Measurements from ENCODE around the gene GRB7. TPM values are rescaled to one million over a fixed set of nuclear protein-coding genes. Genes with fewer than 3 reads are reported as not detected.

GRB7 gene
- total and polyA plus RNA-seq, 10 of the 15 experiments (the other 5 are each of a cell fraction or from before 2014, with no cell fraction given): 0.05 to 0.34 (median 0.19) TPM; not detected in 4

DNA sequence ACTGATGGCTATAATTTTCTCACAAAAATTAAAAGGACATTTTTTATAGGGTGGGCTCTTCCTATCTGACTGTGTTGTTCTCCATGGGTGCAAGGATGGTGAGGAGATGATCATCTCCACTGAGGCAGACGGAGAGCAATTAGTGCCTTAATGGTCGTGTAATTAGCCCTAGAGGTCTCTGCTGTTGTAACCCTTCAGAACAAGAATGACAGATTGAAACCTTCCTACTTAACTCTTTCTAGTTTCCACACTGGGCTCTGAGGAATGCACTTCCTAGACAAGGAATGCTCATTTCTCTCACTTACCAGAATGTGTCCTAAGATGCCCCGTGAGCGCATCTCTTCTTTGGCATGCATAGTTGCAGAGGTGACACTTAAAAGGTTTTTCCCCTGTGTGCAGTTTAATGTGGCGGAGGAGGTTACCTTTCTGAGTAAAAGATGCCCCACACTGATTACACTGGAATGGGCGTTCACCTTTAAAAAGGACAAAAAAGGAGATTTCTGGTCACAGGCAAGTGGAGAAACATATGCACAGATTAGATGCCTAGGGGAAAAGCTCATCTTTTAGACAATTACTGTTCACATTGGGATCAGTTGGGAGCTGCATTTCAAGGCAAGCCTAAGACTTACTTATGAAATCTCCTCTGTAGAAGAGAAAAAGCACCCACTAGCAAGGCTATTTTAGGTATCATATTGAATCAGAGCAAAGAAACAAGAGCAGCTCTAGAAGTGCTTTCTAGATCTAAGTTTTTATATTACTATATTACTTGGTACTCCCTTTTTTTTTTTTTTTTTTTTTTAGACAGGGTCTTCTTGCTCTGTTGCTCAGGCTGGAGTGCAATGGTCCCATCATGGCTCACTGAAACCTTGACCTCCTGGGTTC, 53.6 kb downstream of the GRB7 start (continued):
- TF ChIP-seq, protein P1, sequence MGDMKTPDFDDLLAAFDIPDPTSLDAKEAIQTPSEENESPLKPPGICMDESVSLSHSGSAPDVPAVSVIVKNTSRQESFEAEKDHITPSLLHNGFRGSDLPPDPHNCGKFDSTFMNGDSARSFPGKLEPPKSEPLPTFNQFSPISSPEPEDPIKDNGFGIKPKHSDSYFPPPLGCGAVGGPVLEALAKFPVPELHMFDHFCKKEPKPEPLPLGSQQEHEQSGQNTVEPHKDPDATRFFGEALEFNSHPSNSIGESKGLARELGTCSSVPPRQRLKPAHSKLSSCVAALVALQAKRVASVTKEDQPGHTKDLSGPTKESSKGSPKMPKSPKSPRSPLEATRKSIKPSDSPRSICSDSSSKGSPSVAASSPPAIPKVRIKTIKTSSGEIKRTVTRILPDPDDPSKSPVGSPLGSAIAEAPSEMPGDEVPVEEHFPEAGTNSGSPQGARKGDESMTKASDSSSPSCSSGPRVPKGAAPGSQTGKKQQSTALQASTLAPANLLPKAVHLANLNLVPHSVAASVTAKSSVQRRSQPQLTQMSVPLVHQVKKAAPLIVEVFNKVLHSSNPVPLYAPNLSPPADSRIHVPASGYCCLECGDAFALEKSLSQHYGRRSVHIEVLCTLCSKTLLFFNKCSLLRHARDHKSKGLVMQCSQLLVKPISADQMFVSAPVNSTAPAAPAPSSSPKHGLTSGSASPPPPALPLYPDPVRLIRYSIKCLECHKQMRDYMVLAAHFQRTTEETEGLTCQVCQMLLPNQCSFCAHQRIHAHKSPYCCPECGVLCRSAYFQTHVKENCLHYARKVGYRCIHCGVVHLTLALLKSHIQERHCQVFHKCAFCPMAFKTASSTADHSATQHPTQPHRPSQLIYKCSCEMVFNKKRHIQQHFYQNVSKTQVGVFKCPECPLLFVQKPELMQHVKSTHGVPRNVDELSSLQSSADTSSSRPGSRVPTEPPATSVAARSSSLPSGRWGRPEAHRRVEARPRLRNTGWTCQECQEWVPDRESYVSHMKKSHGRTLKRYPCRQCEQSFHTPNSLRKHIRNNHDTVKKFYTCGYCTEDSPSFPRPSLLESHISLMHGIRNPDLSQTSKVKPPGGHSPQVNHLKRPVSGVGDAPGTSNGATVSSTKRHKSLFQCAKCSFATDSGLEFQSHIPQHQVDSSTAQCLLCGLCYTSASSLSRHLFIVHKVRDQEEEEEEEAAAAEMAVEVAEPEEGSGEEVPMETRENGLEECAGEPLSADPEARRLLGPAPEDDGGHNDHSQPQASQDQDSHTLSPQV (IDR thresholded peaks at IDR 0.05): no peak
- TF ChIP-seq JUND (IDR thresholded peaks at IDR 0.05; ENCODE audit: low read depth, low read length) (no peak), MEF2A (IDR thresholded peaks at IDR 0.05; ENCODE audit: insufficient read depth, low read depth, low read length) (0 out of 2 replicates have a peak, but pooled peaks have one; percentile 51), TCF12 (IDR thresholded peaks at IDR 0.05; ENCODE audit: low read depth, low read length) (no peak), DPF2 (IDR thresholded peaks at IDR 0.05) (no peak), SIN3A (IDR thresholded peaks at IDR 0.05; ENCODE audit: low read depth, low read length) (no peak), SMAD5 (IDR thresholded peaks at IDR 0.05; ENCODE audit: low read depth) (no peak), RFX5 (IDR thresholded peaks at IDR 0.05; ENCODE audit: low read depth, low read length) (no peak), MEF2B (IDR thresholded peaks at IDR 0.05; ENCODE audit: partially characterized antibody, poor library complexity, severe bottlenecking) (no peak), TARDBP (IDR thresholded peaks at IDR 0.05; ENCODE audit: borderline replicate concordance) (no peak), ZNF622 (IDR thresholded peaks at IDR 0.05) (no peak), LARP7 (IDR thresholded peaks at IDR 0.05) (no peak), EP300 (IDR thresholded peaks at IDR 0.05; ENCODE audit: borderline replicate concordance in 1 of 2, control insufficient read depth in 1 of 2, low read depth in 2 of 2, low read length in 2 of 2) (no peak), SUPT20H (IDR thresholded peaks at IDR 0.05; ENCODE audit: borderline replicate concordance, control insufficient read depth, low read depth, low read length) (no peak), KDM1A (IDR thresholded peaks at IDR 0.05; ENCODE audit: borderline replicate concordance) (no peak), MYB (IDR thresholded peaks at IDR 0.05; ENCODE audit: borderline replicate concordance, low read depth, low read length) (no peak), SMAD1 (IDR thresholded peaks at IDR 0.05; ENCODE audit: low read depth, partially characterized antibody) (no peak), CBX5 (IDR thresholded peaks at IDR 0.05; ENCODE audit: low read depth) (no peak)
- TF ChIP-seq, protein P2, sequence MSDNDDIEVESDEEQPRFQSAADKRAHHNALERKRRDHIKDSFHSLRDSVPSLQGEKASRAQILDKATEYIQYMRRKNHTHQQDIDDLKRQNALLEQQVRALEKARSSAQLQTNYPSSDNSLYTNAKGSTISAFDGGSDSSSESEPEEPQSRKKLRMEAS (IDR thresholded peaks at IDR 0.05; ENCODE audit: low read depth, low read length): no peak
- TF ChIP-seq, protein P3, sequence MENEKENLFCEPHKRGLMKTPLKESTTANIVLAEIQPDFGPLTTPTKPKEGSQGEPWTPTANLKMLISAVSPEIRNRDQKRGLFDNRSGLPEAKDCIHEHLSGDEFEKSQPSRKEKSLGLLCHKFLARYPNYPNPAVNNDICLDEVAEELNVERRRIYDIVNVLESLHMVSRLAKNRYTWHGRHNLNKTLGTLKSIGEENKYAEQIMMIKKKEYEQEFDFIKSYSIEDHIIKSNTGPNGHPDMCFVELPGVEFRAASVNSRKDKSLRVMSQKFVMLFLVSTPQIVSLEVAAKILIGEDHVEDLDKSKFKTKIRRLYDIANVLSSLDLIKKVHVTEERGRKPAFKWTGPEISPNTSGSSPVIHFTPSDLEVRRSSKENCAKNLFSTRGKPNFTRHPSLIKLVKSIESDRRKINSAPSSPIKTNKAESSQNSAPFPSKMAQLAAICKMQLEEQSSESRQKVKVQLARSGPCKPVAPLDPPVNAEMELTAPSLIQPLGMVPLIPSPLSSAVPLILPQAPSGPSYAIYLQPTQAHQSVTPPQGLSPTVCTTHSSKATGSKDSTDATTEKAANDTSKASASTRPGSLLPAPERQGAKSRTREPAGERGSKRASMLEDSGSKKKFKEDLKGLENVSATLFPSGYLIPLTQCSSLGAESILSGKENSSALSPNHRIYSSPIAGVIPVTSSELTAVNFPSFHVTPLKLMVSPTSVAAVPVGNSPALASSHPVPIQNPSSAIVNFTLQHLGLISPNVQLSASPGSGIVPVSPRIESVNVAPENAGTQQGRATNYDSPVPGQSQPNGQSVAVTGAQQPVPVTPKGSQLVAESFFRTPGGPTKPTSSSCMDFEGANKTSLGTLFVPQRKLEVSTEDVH (IDR thresholded peaks at IDR 0.05; ENCODE audit: low read depth, partially characterized antibody): no peak
